ENCODE data around the gene SMIM8.

DNA sequence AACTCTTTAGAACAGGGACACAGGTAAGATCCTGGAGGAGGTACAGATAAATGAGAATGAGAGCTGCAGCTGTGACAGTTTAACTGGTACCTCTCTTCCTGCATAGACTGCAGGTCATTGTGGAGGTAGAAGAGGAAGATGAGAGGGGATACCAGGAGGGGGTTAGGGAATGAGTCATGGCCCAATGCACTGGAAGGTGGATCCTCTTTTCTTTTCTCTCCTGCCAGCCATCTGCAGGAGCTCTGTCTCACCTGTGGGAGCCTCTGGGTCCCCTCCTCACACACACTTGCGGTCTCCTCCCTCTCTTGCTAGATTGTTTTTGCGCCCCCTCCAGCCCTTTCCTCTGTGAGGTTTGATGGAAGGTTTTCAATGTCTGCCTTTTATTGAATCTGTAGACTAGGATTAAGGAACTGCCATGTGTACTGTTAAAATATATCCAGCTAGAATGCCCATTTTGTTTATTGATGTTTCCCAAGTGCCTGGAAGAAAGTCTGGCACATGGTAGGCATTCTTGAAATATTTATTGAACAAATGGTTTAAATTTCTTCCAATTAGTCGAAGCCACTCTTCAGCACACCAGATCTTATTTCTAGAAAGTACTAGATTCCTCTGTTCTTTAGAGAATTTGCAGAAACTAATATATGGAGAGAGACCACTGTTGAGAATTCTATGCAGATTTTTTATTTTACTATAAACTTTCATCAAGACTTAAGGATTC lies 35.2 kb downstream of the SMIM8 start:
- TF ChIP-seq POLR2A (IDR thresholded peaks at IDR 0.05) (no peak), POLR2AphosphoS5 (IDR thresholded peaks at IDR 0.05; ENCODE audit: insufficient read depth in 1 of 2, low read depth in 1 of 2) (no peak)
- TF ChIP-seq, protein P1, sequence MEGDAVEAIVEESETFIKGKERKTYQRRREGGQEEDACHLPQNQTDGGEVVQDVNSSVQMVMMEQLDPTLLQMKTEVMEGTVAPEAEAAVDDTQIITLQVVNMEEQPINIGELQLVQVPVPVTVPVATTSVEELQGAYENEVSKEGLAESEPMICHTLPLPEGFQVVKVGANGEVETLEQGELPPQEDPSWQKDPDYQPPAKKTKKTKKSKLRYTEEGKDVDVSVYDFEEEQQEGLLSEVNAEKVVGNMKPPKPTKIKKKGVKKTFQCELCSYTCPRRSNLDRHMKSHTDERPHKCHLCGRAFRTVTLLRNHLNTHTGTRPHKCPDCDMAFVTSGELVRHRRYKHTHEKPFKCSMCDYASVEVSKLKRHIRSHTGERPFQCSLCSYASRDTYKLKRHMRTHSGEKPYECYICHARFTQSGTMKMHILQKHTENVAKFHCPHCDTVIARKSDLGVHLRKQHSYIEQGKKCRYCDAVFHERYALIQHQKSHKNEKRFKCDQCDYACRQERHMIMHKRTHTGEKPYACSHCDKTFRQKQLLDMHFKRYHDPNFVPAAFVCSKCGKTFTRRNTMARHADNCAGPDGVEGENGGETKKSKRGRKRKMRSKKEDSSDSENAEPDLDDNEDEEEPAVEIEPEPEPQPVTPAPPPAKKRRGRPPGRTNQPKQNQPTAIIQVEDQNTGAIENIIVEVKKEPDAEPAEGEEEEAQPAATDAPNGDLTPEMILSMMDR (IDR thresholded peaks at IDR 0.05), result no peak
